ENCODE results near the gene SIK3. TPM values are rescaled to one million over a fixed set of nuclear protein-coding genes. Genes with fewer than 3 reads are reported as not detected.

SIK3 gene
- total RNA-seq, 1 donor from 2014 or later, result 29.4 TPM

DNA sequence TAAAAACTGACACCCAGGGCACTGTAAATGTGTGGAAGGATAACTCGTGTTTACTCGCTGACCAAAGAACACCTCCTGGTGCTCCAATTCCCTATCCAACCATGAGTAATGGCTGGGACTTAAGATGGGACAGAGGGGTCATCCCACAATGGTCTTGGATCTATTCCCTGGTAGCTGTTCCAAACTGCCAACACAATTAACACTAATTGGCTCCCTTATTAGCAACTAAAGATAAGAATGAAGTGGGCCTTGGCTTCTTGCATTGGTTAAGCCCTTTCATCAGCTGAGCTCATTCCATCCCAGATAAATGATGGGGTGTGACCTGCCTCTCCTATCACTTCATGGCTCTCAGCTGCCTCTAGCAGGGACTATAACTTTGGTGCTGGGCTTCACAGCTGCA lies 1.5 kb upstream of the SIK3 start:
- Mint-ChIP-seq H3K9me3 (ENCODE audit: unreplicated experiment) (no peaks in the 10 kb centered on the region), H3K27ac (ENCODE audit: unreplicated experiment) (peak overlapping the region; percentile 26), H3K36me3 (ENCODE audit: low read depth, unreplicated experiment) (no peaks in the 10 kb centered on the region), H3K4me1 (ENCODE audit: unreplicated experiment) (peaks cover 32% of the 10 kb centered on the region), H3K4me3 (ENCODE audit: unreplicated experiment) (peak overlapping the region; percentile 95), H3K27me3 (ENCODE audit: unreplicated experiment) (peaks cover 3% of the 10 kb centered on the region)
- TF ChIP-seq, protein P1, sequence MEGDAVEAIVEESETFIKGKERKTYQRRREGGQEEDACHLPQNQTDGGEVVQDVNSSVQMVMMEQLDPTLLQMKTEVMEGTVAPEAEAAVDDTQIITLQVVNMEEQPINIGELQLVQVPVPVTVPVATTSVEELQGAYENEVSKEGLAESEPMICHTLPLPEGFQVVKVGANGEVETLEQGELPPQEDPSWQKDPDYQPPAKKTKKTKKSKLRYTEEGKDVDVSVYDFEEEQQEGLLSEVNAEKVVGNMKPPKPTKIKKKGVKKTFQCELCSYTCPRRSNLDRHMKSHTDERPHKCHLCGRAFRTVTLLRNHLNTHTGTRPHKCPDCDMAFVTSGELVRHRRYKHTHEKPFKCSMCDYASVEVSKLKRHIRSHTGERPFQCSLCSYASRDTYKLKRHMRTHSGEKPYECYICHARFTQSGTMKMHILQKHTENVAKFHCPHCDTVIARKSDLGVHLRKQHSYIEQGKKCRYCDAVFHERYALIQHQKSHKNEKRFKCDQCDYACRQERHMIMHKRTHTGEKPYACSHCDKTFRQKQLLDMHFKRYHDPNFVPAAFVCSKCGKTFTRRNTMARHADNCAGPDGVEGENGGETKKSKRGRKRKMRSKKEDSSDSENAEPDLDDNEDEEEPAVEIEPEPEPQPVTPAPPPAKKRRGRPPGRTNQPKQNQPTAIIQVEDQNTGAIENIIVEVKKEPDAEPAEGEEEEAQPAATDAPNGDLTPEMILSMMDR (IDR thresholded peaks at IDR 0.05; ENCODE audit: unreplicated experiment), result no peak
- DNase-seq (ENCODE audit: low spot score), result no peak

DNA sequence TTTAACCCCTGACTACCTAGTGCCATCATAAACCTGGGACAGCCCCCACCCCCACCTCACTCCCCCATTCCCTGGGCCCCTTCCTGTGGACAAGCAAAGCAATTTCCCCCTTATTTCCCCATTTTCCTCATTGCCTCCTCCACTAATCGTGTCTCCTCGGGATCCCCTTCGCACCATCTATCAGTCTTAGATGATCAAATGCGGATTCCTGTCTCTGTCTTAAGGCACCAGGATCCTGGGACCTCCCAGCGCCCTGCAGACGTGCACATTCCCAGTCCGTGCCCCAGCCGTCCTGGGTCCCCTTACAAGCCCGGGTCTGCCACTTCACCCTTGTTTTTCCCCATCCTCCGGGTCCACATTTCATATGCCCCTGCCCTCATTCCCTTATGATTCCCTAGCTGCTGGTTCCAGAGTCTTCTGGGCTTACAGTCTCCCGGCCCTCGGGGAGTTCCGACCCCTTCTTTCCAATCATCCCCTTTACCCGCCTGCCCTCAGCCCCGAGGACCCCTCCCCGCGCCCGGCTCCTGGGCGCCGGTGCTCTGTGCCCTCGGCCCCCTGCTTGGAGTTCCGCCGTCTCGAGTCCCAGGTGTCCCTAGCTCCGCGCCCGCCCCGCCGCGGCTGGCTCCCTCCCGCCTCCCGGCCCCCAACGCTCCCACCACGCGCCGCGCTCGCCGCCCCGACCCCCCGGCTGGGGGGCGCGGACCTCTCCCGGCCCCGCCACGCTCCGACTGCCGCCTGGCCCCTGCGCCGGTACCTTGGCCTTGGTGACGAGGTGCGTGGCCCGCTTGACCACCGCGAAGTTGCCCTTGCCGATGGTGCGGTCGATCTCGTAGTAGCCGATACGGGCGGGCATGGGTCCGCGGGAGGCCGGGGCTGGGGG lies 599 bp downstream of the SIK3 start:
- Mint-ChIP-seq H3K27me3 (ENCODE audit: unreplicated experiment) (peaks cover 3% of the 10 kb centered on the region), H3K4me3 (ENCODE audit: unreplicated experiment) (peak overlapping the region; percentile 94), H3K36me3 (ENCODE audit: low read depth, unreplicated experiment) (no peaks in the 10 kb centered on the region), H3K27ac (ENCODE audit: unreplicated experiment) (peak overlapping the region; percentile 94), H3K4me1 (ENCODE audit: unreplicated experiment) (peaks cover 32% of the 10 kb centered on the region), H3K9me3 (ENCODE audit: unreplicated experiment) (no peaks in the 10 kb centered on the region)
- peak; percentile 50 for DNase-seq (ENCODE audit: low spot score)
- TF ChIP-seq, protein P1 (IDR thresholded peaks at IDR 0.05; ENCODE audit: unreplicated experiment), result no peak

DNA sequence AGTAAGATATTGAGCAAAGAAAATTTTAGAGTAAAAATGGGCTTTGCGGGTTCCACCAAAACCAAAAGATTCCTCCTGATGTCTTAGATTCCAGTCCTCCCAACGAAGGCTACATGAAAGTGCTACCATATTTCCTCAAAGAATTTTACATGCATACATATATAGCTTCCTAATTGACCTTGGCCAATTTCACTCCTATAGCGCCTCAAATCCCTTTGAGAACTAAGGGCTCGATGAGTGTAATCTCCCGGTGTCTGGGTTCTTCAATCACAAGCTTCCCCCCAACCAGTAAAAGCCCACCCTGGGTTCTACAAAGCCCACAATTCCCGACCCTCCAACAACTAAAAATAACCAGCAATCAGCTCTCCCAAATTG lies 1.2 kb downstream of the SIK3 start:
- Mint-ChIP-seq H3K4me1 (ENCODE audit: unreplicated experiment) (peaks cover 32% of the 10 kb centered on the region), H3K9me3 (ENCODE audit: unreplicated experiment) (no peaks in the 10 kb centered on the region), H3K4me3 (ENCODE audit: unreplicated experiment) (peak overlapping the region; percentile 94), H3K27ac (ENCODE audit: unreplicated experiment) (peak overlapping the region; percentile 94), H3K36me3 (ENCODE audit: low read depth, unreplicated experiment) (peaks cover 3% of the 10 kb centered on the region), H3K27me3 (ENCODE audit: unreplicated experiment) (peaks cover 3% of the 10 kb centered on the region)
- TF ChIP-seq, protein P1 (IDR thresholded peaks at IDR 0.05; ENCODE audit: unreplicated experiment), result no peak
- DNase-seq (ENCODE audit: low spot score), result no peak

DNA sequence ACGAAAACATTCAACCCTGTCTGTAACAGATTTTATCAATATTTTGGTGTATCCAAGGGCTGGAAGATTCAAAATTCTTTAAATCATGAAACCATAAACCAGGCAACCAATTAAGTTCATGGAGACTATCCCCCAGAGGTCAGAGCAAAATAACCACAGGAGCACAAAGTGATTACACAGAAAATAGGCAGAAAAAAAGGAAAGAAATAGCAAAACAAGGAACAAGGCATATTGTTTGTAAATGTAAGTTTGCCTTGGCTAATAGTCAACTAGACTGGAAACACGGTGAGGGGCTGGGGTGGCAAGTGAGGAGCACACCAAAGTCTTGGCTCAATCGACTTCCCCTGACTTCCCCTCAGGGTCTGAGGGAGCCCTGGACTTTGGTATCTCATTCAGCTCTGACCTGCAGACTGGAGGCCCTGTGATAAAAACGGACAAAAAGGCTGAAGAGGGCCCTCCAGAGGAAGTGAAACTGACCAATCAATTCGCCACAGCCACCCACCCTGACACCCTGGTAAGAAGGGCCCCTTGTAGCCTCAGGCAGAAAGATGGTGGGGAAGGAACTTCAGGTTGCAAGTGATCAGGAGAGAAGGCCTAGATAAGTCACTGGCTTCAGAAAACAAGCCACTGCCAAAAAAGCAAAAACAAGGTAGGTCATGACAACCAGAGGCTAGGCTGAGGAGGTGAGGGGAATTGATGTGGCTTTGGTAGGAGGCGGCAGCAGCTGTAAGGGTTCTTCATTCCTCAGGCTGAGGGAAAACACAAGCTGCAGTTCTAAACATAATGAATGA lies 1.8 kb downstream of the SIK3 start:
- H3K27ac Mint-ChIP-seq (ENCODE audit: unreplicated experiment), result peak overlapping the region; percentile 33
- TF ChIP-seq, protein P1 (IDR thresholded peaks at IDR 0.05; ENCODE audit: unreplicated experiment), result no peak

More for the DNA sequence above, 1.8 kb downstream of the SIK3 start:
- no peak for DNase-seq (ENCODE audit: low spot score)
- Mint-ChIP-seq H3K9me3 (ENCODE audit: unreplicated experiment) (no peaks in the 10 kb centered on the region), H3K4me3 (ENCODE audit: unreplicated experiment) (peak overlapping the region; percentile 94), H3K36me3 (ENCODE audit: low read depth, unreplicated experiment) (peaks cover 4% of the 10 kb centered on the region), H3K4me1 (ENCODE audit: unreplicated experiment) (peaks cover 32% of the 10 kb centered on the region), H3K27me3 (ENCODE audit: unreplicated experiment) (peaks cover 3% of the 10 kb centered on the region)
